ENCODE measurements around the gene NHSL2. TPM values are rescaled to one million over a fixed set of nuclear protein-coding genes. Genes with fewer than 3 reads are reported as not detected.

NHSL2 gene
- total and polyA plus RNA-seq, 2 of the 13 experiments (the other 11 are each of a cell fraction or from before 2014, with no cell fraction given) = not detected

GRCh38 chrX:72181178-72182125 lies 270.8 kb downstream of the NHSL2 start, which contains the start of gene PIN4:
TSS of gene PIN4 (plus strand) at chrX:72181757. CDS start at chrX:72181786, 29 bp downstream.
- no peaks in the 10 kb centered on the region; a peak in 1 of 5 replicates for H3K36me3 ChIP-seq (replicated peaks in 1 of 2; ENCODE audit: control insufficient read depth in 1 of 2, insufficient read depth in 2 of 2, low read length in 2 of 2)
- H3K9ac ChIP-seq (ENCODE audit: insufficient read depth, low read depth, low read length) = peak within 1 kb of the TSS; percentile 94
- no peaks in the 10 kb centered on the region for H4K20me1 ChIP-seq (ENCODE audit: insufficient read depth, low read length)
- 3% methylated on average over 15 of the region's 46 CpGs for WGBS (ENCODE audit: low lambda C conversion rate)
- H3K27ac ChIP-seq (ENCODE audit: extremely low read length, insufficient read depth, low read length) = peak within 1 kb of the TSS; percentile 88
- POLR2A ChIA-PET = interaction anchor here (0.7 to 1.6 kb wide), 6 partner anchors 8 to 390 kb away, joined by 3 to 8 read pairs (median 4); partner anchors contain the start of genes ERCC6L and RPS4X
- H3K79me2 ChIP-seq (ENCODE audit: insufficient read depth, low read length) = peaks cover 16% of the 10 kb centered on the region
- CTCF ChIA-PET (ENCODE audit: low intra/inter-chr PET ratio, low total read pairs) = no interaction called here
- peak within 1 kb of the TSS; percentile 83 to 86 (median 85) for H3K4me3 ChIP-seq (replicated peaks in 1 of 3; ENCODE audit: insufficient read depth in 1 of 3, low read depth in 2 of 3, low read length in 3 of 3)
- peak; percentile 98 for ATAC-seq
- H2AFZ ChIP-seq (ENCODE audit: low read length) = peak within 1 kb of the TSS; percentile 63
- H3K9me3 ChIP-seq (ENCODE audit: low read length) = no peaks in the 10 kb centered on the region
- FAIRE-seq = peak; percentile 79
- peaks cover 13% of the 10 kb centered on the region for H3K4me1 ChIP-seq (ENCODE audit: insufficient read depth, low read length)
- peak within 1 kb of the TSS; percentile 84 for H3K4me2 ChIP-seq (ENCODE audit: low read depth, low read length)
- in situ Hi-C loops (cut with HindIII; ENCODE audit: extremely low pct_ligation_motif_present, low pct_unique_long_range_greater_than_20kb) (no loop called here), intact Hi-C loops (cut with micrococcal nuclease; ENCODE audit: unreplicated experiment) (loop anchor here (10.0 kb wide), 1 partner anchor 53 kb away; the partner anchor contains the start of gene ERCC6L)
- no peaks in the 10 kb centered on the region for H3K27me3 ChIP-seq (ENCODE audit: control insufficient read depth in 1 of 2, insufficient read depth in 2 of 2, low read length in 2 of 2)
- DNase-seq (ENCODE audit: low spot score) = peak; percentile 95
- no TSS peak for BruUV-seq (replicated peaks)
- no peak for TF ChIP-seq FOXO1 (CRISPR knock-in tag; IDR thresholded peaks at IDR 0.05)
- TF ChIP-seq PITX1 (CRISPR knock-in tag; IDR thresholded peaks at IDR 0.05) = 0 out of 2 replicates have a peak, but pooled peaks have one; percentile 26
- TF ChIP-seq TBX3 (IDR thresholded peaks at IDR 0.05; ENCODE audit: borderline replicate concordance) = no peak
- TF ChIP-seq, protein P1, sequence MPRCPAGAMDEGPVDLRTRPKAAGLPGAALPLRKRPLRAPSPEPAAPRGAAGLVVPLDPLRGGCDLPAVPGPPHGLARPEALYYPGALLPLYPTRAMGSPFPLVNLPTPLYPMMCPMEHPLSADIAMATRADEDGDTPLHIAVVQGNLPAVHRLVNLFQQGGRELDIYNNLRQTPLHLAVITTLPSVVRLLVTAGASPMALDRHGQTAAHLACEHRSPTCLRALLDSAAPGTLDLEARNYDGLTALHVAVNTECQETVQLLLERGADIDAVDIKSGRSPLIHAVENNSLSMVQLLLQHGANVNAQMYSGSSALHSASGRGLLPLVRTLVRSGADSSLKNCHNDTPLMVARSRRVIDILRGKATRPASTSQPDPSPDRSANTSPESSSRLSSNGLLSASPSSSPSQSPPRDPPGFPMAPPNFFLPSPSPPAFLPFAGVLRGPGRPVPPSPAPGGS (CRISPR knock-in tag; IDR thresholded peaks at IDR 0.05) = no peak
- no peak for TF ChIP-seq JDP2 (CRISPR knock-in tag; IDR thresholded peaks at IDR 0.05; ENCODE audit: borderline replicate concordance)
- no peak for TF ChIP-seq TFAP4 (IDR thresholded peaks at IDR 0.05; ENCODE audit: borderline replicate concordance, low read depth)
- TF ChIP-seq, protein P2, sequence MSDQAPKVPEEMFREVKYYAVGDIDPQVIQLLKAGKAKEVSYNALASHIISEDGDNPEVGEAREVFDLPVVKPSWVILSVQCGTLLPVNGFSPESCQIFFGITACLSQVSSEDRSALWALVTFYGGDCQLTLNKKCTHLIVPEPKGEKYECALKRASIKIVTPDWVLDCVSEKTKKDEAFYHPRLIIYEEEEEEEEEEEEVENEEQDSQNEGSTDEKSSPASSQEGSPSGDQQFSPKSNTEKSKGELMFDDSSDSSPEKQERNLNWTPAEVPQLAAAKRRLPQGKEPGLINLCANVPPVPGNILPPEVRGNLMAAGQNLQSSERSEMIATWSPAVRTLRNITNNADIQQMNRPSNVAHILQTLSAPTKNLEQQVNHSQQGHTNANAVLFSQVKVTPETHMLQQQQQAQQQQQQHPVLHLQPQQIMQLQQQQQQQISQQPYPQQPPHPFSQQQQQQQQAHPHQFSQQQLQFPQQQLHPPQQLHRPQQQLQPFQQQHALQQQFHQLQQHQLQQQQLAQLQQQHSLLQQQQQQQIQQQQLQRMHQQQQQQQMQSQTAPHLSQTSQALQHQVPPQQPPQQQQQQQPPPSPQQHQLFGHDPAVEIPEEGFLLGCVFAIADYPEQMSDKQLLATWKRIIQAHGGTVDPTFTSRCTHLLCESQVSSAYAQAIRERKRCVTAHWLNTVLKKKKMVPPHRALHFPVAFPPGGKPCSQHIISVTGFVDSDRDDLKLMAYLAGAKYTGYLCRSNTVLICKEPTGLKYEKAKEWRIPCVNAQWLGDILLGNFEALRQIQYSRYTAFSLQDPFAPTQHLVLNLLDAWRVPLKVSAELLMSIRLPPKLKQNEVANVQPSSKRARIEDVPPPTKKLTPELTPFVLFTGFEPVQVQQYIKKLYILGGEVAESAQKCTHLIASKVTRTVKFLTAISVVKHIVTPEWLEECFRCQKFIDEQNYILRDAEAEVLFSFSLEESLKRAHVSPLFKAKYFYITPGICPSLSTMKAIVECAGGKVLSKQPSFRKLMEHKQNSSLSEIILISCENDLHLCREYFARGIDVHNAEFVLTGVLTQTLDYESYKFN (CRISPR knock-in tag; conservative IDR thresholded peaks at IDR 0.05) = peak; percentile 19; the same call in 1 of the 2 replicates
- TF ChIP-seq ZFAT (CRISPR knock-in tag; conservative IDR thresholded peaks at IDR 0.05) = no peak
- TF ChIP-seq ZNF282 (IDR thresholded peaks at IDR 0.05; ENCODE audit: partially characterized antibody) = no peak
- TF ChIP-seq ZNF367 (CRISPR knock-in tag; IDR thresholded peaks at IDR 0.05; ENCODE audit: borderline replicate concordance) = no peak
- peak; percentile 46; the same call in 1 of the 2 replicates for TF ChIP-seq HNF1B (CRISPR knock-in tag; IDR thresholded peaks at IDR 0.05)
- TF ChIP-seq PCBP2 (optimal IDR thresholded peaks at IDR 0.05; ENCODE audit: low read depth, low read length, poor library complexity, severe bottlenecking) = no peak
- no peak for TF ChIP-seq ZNF652 (CRISPR knock-in tag; IDR thresholded peaks at IDR 0.05; ENCODE audit: borderline replicate concordance, low read depth)
- TF ChIP-seq U2AF2 (IDR thresholded peaks at IDR 0.05; ENCODE audit: low read depth, low read length) = no peak

Data from HepG2 (cell line).